Kidney tubule cell (primary cell): ENCODE results near the gene NKX2-3.

ENCODE experiments used
- DNase-seq: peaks from one replicate; pipeline ENCODE4 v3.0.0-alpha.2; 2018; ENCODE audit warnings: low spot score

NKX2-3 gene

GRCh38 chr10:99526861-99527504, 5.8 kb upstream of the NKX2-3 start:
- DNase-seq: no peak

DNA sequence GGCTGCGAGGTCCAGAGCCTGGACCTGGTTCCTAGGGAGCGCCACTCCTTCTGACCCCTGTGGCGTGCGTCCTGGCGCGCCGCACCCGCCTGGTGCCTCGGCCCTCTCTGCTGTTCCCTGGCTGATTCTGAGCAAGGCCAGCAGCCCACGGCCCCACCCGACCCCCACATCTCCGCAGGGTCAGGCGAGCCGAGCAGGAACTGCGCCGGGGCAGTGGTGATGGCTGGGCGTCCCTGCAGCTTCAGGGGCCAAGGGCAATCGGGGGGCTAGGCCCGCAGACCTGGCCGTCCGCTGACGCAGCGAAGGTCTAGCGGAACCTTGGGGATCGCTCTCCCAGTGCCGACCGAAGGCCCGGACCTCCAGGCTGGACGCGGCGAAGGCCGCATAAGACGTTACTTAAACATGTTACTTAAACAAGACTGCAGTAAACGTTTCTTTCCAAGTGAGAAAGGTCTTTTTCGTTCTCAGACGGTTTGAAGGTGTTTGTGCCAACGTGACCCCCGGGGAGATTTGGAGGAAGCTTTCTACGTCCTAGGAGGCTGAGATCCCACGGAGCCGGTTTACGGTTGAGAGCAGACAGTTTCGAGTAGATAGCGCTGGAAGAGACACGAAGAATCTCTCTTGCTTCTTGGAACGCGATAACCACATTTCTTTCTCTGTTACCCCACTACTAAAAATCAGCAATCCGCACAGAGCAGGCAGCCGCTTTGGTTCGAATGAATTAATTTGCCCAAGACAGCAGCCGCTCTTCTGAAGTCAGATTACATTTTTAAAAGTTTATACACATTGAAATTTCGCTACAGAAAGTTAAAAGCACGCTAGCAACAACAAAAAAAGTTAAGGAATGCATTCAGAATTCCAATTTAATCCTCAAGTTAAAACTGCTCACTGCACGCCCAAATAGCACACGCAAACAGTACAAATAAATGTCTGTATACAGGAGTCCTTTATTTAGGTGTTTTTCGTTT, 4.9 kb upstream of the NKX2-3 start:
- DNase-seq: no peak

- no peak for DNase-seq
Observed at GRCh38 chr10:99528494-99529441, 4.0 kb upstream of the NKX2-3 start.

DNA sequence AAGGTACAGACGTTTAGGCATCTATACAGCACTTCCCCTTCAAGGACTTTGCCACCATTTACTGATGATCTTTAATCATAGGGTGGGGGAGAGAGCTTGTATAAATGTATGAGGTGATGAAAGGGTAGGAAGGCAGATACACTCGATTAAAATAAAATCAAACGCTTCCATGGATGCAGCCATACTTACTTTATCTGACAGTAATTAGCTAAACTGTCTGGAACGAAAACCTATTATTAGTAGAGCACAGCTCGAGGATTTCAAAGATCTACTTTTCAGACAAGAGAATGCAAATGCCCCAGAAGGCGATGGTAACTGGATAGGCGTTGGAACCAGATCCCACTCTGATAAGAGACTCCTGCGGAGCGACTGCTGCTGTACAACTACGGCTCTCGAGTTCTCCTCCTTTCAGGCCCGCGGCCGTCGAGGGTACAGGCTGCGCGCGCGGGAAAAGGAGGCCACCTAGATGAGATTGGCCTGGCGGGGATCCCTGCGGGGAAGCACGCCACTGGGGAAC, 3.1 kb upstream of the NKX2-3 start:
- no peak for DNase-seq

DNA sequence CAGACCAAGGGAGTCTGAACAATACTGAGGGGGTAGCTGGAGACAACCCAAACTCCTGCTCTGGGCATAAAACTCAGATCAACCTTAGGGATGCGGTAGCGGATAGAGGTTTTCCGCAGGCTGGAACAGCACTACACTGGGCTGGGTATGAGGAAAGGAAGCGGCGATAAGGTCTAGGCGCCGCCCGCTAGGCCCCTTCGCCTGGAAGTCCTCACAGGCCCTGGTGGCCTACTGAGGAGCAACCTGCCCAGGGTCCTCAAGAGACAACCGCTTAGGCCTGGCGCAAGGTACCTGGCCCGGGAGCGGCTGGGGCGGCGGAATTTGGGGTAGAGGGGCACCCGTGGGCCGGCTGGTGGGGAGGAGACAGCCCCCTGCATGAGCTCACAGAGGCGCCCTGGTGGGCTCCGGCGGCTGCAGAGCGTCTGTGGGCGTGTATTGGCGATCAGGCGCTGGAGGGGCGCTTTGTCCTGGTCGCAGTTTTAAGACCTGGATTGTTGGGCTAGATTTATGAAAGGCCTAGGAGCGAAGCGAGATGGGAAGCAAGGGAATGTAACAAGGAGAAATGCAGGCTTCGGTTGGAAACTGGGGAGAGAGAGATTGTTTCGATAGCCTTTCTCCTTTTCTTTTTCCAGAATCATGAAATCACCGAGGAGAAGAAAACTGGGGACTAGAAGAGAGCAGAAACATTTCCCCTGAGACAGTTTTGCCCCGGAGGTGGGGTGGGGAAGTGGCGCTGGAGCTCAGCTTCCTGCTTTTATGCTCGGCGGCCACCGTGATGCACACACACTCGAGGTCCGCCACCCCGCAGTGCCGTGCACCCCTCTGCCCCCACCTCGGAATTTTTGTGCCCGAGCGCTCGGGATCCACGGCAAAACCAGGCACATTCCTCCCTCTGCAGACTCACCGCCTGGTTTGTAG, 2.4 kb upstream of the NKX2-3 start:
- DNase-seq: no peak

DNA sequence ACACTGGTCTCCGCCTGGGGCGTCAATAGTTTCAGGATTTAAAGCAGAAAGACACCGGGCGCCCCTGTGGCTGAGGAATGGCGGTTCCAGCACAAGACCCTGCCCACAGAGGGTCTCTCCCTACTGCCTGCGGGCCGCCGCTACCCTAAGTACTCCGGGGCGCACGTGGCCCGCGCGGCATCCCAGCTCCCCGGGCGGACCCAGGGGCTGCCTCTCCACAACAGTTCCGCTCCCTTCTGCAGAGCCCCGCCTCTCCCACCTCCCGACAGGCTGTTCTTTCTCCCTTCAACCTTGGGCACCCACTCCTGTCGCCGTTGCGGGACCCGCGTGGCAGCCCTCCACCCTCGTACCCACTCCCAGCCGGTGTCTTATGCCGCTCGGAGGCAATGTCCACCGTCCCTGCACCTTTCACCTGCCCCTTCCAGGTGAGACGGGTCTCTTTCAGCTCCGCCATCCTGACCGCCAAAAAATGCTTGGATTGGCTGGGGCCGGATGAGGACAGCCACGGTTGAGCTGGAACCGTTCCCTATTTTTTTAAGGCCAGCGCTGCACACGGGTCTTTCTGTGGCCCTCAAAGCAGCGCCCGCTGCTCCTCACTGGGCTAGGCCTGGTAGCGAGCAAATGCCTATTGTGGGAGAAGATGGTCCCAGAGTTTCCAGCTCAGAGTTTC, 1.6 kb upstream of the NKX2-3 start:
- DNase-seq: no peak

- no peak for DNase-seq
Observed at GRCh38 chr10:99531696-99532593, 797 bp upstream of the NKX2-3 start.

DNA sequence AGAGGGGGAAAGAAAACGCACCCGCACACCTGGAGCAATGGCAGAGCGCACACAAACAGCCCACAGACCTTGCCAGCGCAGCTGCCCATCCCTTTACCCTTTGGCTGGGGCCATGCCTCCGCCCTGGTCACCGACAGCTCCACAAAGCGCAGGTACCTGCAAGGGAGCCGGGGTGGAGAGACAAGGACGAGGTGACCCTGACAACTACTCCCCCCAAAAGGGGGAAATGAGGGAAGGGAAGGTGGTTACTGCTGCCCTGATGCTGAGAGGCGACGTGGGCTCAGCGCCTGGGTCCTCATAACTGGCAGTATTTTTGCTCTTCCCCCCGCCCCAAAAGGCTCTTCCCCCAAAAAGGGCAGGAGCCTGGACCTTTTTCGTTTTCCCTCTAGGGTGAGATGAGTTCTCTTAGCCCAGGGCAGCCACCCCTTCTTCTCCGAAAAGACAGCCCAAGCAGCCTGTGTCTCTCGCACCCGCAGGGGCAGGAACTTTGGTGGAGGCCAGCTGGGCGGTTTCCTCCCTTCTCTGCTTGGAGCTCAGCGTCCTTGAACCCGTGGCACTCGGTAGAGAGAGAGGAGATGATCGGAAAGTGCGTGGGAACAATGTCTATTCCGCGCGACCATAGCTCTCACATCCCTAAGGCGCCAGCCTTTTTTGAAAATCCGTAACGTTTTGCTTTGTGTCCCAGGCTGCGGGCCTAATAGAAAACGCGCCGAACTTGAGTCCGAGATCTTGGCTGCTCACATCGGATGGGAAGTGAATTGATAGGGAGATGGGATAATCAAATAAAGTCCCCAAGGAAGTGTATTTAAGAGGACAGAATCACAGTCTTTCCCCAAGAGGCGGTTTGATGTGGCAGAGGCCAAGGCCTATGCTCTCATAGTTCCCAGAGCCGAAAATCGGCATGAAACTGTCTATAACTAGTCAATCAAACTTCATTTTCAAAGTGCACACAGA, 1.0 kb downstream of the NKX2-3 start:
- DNase-seq: no peak

- DNase-seq: no peak
Observed at GRCh38 chr10:99534450-99534938, 1.8 kb downstream of the NKX2-3 start.

DNA sequence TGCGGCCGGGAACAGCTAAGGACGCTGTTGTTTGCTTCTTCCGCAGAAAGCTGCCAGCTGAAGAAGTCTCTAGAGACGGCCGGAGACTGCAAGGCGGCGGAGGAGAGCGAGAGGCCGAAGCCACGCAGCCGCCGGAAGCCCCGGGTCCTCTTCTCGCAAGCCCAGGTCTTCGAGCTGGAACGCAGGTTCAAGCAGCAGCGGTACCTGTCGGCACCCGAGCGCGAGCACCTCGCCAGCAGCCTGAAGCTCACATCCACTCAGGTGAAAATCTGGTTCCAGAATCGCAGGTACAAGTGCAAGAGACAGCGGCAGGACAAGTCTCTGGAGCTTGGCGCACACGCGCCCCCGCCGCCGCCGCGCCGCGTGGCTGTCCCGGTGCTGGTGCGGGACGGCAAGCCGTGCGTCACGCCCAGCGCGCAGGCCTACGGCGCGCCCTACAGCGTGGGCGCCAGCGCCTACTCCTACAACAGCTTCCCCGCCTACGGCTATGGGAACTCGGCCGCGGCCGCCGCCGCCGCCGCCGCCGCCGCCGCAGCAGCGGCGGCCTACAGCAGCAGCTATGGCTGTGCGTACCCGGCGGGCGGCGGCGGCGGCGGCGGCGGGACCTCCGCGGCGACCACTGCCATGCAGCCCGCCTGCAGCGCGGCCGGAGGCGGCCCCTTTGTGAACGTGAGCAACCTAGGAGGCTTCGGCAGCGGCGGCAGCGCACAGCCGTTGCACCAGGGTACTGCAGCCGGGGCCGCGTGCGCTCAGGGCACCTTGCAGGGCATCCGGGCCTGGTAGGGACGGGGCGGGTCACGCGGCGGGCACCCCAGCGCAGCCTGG, 2.4 kb downstream of the NKX2-3 start:
- peak; percentile 40 for DNase-seq

- no peak for DNase-seq
Observed at GRCh38 chr10:99535764-99536337, 3.1 kb downstream of the NKX2-3 start.

- no peak for DNase-seq
Observed at GRCh38 chr10:99536338-99537085, 3.8 kb downstream of the NKX2-3 start.

GRCh38 chr10:99537086-99537988, 4.6 kb downstream of the NKX2-3 start:
- DNase-seq: no peak

GRCh38 chr10:99537989-99538917, 5.5 kb downstream of the NKX2-3 start:
- DNase-seq: no peak
